Measurements from ENCODE around the gene SGMS1.

DNA sequence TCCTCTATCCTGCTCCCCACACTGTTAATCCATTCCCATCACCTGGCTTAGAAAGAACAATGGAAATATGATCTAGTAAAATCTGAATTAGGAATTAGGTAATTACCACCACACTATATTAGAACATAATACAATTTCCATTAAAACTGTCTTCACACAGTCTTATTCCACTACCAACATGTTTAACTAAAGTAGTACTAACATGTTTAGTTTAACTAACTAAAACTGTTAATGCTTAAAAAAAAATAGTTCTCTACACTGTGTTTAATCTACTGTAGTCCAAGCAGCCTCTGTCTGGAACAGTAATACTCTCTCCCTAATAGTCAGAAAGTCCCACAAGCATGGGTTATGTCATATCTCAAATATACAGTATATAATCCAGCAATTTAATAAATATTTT is 150.8 kb downstream of the SGMS1 start:
- TF ChIP-seq, protein P1, sequence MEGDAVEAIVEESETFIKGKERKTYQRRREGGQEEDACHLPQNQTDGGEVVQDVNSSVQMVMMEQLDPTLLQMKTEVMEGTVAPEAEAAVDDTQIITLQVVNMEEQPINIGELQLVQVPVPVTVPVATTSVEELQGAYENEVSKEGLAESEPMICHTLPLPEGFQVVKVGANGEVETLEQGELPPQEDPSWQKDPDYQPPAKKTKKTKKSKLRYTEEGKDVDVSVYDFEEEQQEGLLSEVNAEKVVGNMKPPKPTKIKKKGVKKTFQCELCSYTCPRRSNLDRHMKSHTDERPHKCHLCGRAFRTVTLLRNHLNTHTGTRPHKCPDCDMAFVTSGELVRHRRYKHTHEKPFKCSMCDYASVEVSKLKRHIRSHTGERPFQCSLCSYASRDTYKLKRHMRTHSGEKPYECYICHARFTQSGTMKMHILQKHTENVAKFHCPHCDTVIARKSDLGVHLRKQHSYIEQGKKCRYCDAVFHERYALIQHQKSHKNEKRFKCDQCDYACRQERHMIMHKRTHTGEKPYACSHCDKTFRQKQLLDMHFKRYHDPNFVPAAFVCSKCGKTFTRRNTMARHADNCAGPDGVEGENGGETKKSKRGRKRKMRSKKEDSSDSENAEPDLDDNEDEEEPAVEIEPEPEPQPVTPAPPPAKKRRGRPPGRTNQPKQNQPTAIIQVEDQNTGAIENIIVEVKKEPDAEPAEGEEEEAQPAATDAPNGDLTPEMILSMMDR (IDR thresholded peaks at IDR 0.05; ENCODE audit: extremely low read depth in 1 of 2, insufficient read depth in 1 of 2, low read depth in 1 of 2, low read length in 2 of 2): no peak
- TF ChIP-seq POLR2A (IDR thresholded peaks at IDR 0.05; ENCODE audit: low read depth, low read length) (no peak), EZH2 (IDR thresholded peaks at IDR 0.05; ENCODE audit: borderline replicate concordance, low read depth, low read length, severe bottlenecking) (no peak), POLR2AphosphoS5 (IDR thresholded peaks at IDR 0.05; ENCODE audit: insufficient read depth, low read depth, low read length) (no peak)

Data from endothelial cell of umbilical vein (primary cell).